ENCODE results near the gene CSNK1A1.

GRCh38 chr5:149489605-149490037 lies 61.6 kb downstream of the CSNK1A1 start:
- TF ChIP-seq, protein P1, sequence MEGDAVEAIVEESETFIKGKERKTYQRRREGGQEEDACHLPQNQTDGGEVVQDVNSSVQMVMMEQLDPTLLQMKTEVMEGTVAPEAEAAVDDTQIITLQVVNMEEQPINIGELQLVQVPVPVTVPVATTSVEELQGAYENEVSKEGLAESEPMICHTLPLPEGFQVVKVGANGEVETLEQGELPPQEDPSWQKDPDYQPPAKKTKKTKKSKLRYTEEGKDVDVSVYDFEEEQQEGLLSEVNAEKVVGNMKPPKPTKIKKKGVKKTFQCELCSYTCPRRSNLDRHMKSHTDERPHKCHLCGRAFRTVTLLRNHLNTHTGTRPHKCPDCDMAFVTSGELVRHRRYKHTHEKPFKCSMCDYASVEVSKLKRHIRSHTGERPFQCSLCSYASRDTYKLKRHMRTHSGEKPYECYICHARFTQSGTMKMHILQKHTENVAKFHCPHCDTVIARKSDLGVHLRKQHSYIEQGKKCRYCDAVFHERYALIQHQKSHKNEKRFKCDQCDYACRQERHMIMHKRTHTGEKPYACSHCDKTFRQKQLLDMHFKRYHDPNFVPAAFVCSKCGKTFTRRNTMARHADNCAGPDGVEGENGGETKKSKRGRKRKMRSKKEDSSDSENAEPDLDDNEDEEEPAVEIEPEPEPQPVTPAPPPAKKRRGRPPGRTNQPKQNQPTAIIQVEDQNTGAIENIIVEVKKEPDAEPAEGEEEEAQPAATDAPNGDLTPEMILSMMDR (IDR thresholded peaks at IDR 0.05; ENCODE audit: poor library complexity): no peak
- no peak for TF ChIP-seq EZH2phosphoT487 (IDR thresholded peaks at IDR 0.05; ENCODE audit: low read depth, severe bottlenecking, unreplicated experiment)
- no peak for TF ChIP-seq EZH2 (IDR thresholded peaks at IDR 0.05; ENCODE audit: borderline replicate concordance)
